ENCODE results near the gene KAZN. TPM values are rescaled to one million over a fixed set of nuclear protein-coding genes. Genes with fewer than 3 reads are reported as not detected.

The KAZN gene
- total RNA-seq, 1 donor from 2014 or later: 2.2 TPM

DNA sequence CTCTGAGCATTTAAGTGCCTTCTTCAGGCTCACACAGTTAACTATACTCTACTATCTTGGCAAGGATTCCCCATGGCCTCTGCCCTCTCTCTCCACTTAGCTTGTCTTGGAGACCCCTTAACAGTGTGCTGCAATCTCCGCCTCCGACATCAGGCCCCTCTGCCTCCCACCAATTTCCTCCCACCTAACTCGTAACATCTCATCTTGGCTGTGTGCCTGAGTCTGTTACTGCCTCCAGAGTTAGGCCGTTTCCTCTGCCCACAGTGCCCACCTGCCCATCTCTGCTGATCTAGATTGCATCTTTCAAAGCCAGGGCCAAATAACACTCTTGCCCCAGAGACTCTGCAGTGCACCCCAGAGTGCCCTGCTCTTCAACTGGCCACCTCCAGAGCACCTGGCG is 310.8 kb downstream of the KAZN start:
- DNase-seq: no peak
- no peak for ATAC-seq
- intact Hi-C loops (cut with micrococcal nuclease): no loop called here

DNA sequence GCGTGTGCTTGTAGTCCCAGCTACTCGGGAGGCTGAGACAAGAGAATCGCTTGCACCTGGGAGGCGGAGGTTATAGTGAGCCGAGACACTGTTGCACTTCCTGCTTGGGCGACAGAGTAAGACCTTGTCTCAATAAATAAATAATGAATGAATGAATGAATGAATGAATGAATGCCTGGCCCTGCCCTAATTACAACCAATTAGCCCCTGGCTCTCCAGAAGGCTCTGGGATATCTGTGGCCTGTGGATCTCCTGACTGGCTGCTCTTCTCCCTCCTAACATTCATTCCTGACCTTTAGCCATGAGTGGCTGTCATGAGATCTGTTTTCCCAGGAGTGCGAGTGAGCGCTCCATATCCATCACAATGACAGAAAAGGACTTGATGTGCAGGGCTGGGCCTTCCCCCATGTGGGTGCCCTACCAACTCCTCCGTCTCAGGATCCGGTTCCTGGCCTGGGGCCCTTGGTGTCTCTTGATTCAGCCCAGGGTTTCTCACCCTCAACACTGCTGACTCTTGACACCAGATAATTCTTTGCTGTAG is 311.5 kb downstream of the KAZN start:
- peak; percentile 66 for ATAC-seq
- intact Hi-C loops (cut with micrococcal nuclease): no loop called here

GRCh38 chr1:14910984-14911721 is 312.7 kb downstream of the KAZN start:
- DNase-seq (no peak), ATAC-seq (no peak)
- intact Hi-C loops (cut with micrococcal nuclease): no loop called here

More for the DNA sequence above, 311.5 kb downstream of the KAZN start:
- no peak for DNase-seq

DNA sequence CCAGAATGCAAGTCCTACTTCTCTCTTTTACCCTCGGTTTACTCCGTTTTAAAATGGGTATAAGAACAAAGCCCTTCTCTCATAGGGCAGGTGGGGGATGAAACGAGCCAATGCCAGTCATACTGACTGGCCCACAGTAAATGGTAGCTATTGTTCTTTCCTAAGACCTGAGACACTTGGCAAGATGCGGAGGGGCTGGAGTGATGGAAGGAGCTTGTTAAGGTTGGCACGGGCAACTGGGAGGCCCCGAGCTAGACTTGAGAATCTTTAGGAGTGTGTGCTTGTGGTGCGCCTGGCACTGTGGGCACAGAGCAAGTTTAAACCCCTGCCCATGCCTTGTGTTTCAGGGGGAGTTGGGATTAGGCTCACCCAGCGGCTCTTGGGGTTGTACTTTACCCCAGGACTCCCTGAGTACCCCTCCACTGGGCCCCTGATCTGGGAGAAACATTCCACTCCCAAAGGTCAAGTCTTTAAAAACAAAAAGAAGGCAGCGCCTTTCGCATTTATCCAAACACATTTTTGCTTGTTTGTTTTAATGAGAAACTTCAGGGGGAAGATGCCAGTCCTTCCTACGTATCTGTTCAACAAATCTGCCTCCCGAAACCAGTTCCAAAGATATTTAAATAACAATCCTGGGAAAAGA is 314.5 kb downstream of the KAZN start:
- DNase-seq (no peak), ATAC-seq (no peak)
- intact Hi-C loops (cut with micrococcal nuclease): no loop called here

DNA sequence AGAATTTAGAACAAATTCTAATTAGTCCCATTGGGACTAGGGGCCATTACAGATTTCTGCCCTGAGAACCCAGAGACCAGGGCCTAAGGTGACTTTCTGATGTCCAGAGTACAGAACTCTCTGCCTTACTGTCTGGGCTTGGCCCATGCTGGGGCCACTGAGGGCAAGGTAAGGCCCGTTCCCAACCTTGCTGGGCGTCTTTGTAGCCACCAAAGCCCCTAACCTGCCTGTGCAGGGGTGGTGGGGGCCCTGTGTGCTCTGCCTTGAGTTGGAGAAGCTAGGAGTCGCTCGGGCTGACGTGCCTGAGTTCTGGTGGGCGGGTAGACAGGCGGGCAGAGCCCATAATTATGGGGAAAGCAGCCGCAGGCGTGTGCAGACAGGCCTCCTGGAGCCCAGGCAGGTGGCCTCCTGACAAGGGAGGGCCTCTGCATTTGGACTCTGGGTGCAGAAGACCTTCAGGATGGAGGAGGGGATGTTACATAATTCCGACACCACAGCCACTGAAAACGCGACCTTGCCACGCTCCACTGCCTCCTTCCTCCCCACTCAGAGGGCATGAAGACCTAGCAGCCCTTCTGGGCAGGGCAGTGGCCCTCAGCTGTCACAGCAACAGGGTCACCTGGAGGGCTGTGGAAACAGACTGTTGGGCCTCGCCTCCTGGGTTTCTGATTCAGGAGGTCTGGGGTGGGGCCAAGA is 315.1 kb downstream of the KAZN start:
- intact Hi-C loops (cut with micrococcal nuclease): no loop called here
- no peak for ATAC-seq
- no peak for DNase-seq

- intact Hi-C loops (cut with micrococcal nuclease): no loop called here
- no peak for ATAC-seq
These were observed 316.0 kb downstream of the KAZN start for GRCh38 chr1:14914351-14914988.

DNA sequence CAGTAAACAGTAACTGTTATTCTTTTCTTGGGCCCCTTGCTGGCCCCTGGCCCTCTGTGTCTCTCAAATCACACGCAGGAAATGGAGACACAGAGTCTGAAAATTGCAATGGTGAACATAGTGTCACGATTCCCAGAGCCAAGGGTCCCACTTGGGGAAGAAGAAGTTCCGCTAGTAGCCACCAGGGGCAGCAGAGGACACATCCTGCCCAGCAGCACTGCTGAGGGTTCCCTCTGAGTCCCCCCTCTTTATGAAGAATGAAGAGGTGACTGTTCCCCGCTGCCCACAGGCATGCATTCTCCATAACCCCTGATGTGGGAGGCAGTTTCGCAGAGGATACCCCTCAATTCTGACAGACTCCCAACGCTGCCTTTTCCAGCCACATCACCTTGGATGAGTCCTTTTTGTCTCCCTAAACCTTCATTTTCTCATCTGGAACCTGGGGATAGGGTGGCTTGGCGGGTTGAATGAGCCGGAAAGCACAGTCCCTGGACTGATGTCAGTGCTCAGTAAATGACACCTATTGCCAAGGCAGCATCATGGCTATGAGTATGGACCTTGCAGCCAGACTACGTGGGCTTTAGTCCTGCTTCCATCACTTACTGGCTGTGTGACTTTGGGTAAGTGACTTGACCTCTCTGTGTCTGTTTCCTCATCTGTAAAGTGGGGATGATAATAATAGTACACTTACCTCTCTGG is 317.0 kb downstream of the KAZN start:
- peak; percentile 56 for DNase-seq
- peak; percentile 67 for ATAC-seq
- intact Hi-C loops (cut with micrococcal nuclease): no loop called here

More at GRCh38 chr1:14914351-14914988, 316.0 kb downstream of the KAZN start:
- peak; percentile 8 for DNase-seq

DNA sequence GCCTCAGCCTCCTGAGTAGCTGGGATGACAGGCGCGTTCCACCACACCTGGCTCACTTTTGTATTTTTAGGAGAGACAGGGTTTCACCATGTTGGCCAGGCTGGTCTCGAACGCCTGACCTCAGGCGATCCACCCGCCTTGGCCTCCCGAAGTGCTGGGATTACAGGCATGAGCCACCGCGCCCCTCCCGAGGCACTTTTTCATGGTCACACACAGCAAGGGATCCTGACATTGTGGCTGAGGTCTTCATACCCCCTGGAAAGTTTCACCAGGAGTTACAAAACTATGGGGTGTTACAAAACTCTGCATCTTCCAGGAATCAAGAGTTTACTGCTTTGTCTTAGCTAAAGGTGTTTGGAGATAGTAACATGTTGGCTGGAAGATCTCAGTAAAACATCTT is 320.8 kb downstream of the KAZN start:
- no peak for DNase-seq
- intact Hi-C loops (cut with micrococcal nuclease): no loop called here

DNA sequence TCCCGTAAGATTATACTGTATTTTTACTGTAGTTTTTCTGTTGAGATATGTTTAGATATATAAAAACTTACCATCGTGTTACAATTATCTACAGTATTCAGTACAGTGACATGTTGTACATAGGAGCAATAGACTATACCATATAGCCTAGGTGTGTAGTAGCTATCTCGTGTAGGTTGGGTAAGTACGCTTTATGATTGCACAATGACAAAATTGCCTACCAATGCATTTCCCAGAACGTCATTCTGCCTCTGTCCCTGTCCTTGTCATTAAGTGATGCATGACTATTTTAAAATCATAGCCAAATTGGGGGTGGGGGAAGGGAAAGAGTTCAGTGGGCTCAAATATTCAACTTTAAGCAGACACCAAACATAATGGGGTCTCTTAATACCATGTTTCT is 321.3 kb downstream of the KAZN start:
- intact Hi-C loops (cut with micrococcal nuclease): loop anchor here (5.0 kb wide), 1 partner anchor 108 kb away; no protein-coding TSS in a partner anchor
- DNase-seq: no peak
- ATAC-seq: no peak

More for the DNA sequence above, 320.8 kb downstream of the KAZN start:
- ATAC-seq: no peak

DNA sequence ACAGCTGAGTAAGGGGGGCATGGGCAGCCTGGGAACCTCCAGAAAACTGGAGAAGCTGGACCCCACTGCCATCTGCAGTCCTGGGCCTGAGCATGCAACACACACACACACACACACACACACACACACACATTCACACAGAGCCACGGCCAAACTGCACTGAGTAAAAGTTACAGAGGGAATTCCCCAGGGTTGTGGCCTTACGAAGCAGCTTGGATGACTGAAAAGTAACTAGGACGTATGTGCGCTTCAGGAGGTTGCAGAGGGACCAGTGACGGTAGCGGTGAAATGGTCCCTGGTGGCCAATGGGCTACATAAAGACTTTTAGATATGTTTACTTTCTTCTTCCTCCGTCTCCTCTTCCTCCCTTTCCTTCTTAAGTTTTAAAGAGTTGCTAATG is 322.6 kb downstream of the KAZN start:
- intact Hi-C loops (cut with micrococcal nuclease): loop anchor here (5.0 kb wide), 1 partner anchor 106 kb away; no protein-coding TSS in a partner anchor
- ATAC-seq: peak; percentile 20
- DNase-seq: no peak

- DNase-seq (no peak), ATAC-seq (no peak)
- intact Hi-C loops (cut with micrococcal nuclease): loop anchor here (5.0 kb wide), 1 partner anchor 104 kb away; no protein-coding TSS in a partner anchor
These were observed 324.6 kb downstream of the KAZN start for GRCh38 chr1:14922942-14923726.

GRCh38 chr1:14923727-14924452 is 325.4 kb downstream of the KAZN start:
- DNase-seq (peak; percentile 84), ATAC-seq (peak; percentile 81)
- intact Hi-C loops (cut with micrococcal nuclease): loop anchor here (5.0 kb wide), 1 partner anchor 103 kb away; no protein-coding TSS in a partner anchor

DNA sequence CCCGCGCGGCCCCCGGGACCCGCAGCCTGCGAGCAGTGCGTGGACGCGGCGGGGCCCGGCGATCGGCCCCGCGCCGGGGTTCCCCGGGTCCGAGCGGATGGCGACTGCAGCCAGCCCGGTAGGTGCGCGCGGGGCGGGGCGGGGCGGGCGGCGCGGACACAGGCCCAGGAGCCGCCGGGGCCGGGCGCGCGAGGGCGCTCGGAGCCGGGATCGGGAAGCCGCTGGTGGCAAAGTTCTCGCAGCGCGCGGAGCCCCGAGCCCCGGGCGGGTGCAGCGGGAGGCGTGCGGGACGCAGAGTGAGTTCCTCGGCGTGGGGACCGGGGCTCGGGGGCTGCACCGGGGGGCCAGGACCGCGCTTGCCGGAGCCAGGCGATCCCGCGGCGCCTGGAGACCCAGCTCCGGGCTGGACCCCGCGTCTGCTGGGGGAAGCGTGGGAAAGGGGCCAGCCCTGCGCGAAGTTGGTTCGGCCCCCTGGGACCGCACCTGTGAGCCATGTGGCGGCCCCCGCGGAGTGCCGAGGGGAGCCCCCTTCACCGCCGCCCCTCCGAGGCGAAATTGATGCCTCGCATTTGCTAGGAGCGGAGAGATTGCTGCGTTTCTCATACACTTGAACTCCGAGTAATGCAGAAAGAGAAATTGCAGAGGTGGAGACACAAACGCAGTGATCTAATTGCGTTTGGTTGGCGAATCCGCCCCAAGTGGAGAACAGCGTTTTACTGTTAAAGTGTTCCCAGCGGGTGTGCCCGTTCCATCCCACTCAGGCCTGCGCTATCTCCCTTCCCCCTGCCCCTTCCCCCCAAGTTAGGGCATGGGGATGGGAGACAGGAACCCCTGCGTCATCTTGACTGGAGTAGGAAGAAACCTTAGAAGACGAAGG is 326.2 kb downstream of the KAZN start:
- intact Hi-C loops (cut with micrococcal nuclease): loop anchor here (5.0 kb wide), 1 partner anchor 103 kb away; no protein-coding TSS in a partner anchor
- ATAC-seq: peak; percentile 80
- DNase-seq: peak; percentile 75

GRCh38 chr1:14925336-14926136 is 327.1 kb downstream of the KAZN start:
- intact Hi-C loops (cut with micrococcal nuclease): no loop called here
- no peak for ATAC-seq
- DNase-seq: no peak

DNA sequence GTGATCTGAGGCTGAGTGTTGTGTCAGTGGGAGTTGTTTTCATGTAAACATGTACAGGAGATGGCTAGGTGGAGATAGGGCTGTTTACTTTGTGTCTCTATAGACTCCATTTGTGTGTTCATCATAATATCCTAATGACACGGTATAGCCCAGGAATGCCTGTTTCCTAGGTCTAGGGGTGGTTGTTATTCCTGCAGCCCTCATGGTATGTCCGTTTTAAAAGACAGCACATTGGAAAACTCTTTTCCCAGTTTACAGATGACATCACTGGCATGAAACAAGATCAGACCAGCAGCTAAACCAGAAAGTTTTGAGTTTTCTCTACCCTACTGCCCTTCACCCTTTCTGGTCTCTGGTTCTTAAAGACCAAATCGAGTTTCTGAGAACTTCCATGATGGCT is 327.7 kb downstream of the KAZN start:
- intact Hi-C loops (cut with micrococcal nuclease): no loop called here
- ATAC-seq (no peak), DNase-seq (no peak)
